Measurements from ENCODE around the gene PSMG3.

DNA sequence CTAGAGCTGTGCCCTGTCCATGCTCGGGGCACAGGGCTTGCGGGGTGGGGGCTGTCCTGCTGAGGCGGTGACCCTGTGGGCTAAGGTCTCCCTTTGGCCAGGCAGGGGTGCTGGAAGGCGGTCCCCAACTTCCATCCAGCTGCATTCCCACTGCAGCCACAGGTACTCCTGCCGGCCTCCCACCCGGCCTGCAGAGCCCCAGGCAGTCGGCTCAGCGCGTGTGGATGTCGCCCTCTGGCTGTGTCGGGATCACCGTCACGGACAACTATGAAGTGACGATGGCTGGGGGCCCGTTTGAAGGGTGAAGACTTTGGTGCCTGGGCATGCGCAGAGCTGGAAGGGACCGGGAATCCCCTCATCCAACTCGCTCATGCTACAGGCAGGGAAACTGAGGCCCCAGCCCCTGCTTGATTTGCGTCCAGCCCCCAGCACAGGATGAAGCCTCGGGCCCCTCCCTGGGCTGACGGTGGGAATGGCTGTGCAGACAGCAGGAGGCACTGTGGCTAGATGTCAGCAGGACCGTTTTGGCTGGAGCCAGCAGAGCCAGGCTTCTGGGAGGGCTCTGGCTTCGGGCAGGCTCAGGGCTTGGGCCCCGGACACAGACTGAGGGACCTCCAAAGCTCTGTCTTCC is 11.5 kb downstream of the PSMG3 start:
- no peak for TF ChIP-seq TAF1 (IDR thresholded peaks at IDR 0.05; ENCODE audit: borderline replicate concordance, insufficient read depth, low read length)
- no peak for TF ChIP-seq POLR2AphosphoS5 (IDR thresholded peaks at IDR 0.05; ENCODE audit: low read depth, low read length)
